GM12878 (cell line): ENCODE results near the gene KCND2. TPM values are rescaled to one million over a fixed set of nuclear protein-coding genes. Genes with fewer than 3 reads are reported as not detected.

Source experiments
- ATAC-seq: fragments of 200-7000 bp; cut with Tn5 transposase; 3 replicates; pipeline ENCODE4 v1.9.1; 2020; ENCODE audit warnings: mild to moderate bottlenecking, moderate library complexity
- BruUV-seq: library from RNA; stranded (reverse); fragments of 400-500 nt; replicated peaks from 2 replicates; lab custom pipeline; 2021; lab: Mats Ljungman, UMichigan
- CTCF ChIA-PET: fragments of 300-600 bp; sonication (Branson Sonifier 250); formaldehyde crosslinking; extraction: SDS; loops from one replicate; lab custom pipeline; 2021; ENCODE audit warnings: inconsistent platforms; lab: Yijun Ruan, JAX
- POLR2A ChIA-PET: fragments of 350-600 bp; formaldehyde crosslinking; extraction: SDS; loops from one replicate; lab custom pipeline; 2021; ENCODE audit warnings: inconsistent platforms; lab: Charles Lee
- RAD21 ChIA-PET: fragments of 300-600 bp; sonication (Branson Sonifier 250); formaldehyde crosslinking; loops from one replicate; lab custom pipeline; 2023; ENCODE audit warnings: antibody characterized with exemption; ENCODE audit not compliant: unreplicated experiment; lab: Charles Lee
- SMC1A ChIA-PET: fragments of 300-600 bp; sonication (Branson Sonifier 250); formaldehyde crosslinking; loops from one replicate; lab custom pipeline; 2023; ENCODE audit not compliant: unreplicated experiment, uncharacterized antibody; lab: Charles Lee
- DNase-seq: peaks from one replicate; pipeline ENCODE4 v3.0.0-alpha.2; 2011; ENCODE audit warnings: low read depth, low spot score
- FAIRE-seq: peaks from 3 replicates; lab custom pipeline; 2011; peaks lifted over from hg19 to GRCh38; lab: Jason Lieb, UNC
- H2AFZ ChIP-seq: 2 replicates; pipeline ENCODE4 v1.6.0; 2011; ENCODE audit warnings: low read depth, low read length, control low read depth; ENCODE audit not compliant: control insufficient read depth
- H3K27ac ChIP-seq: 2 replicates; pipeline ENCODE4 v1.5.1; 2011; ENCODE audit warnings: control low read depth; ENCODE audit not compliant: control insufficient read depth, insufficient read depth
- H3K27me3 ChIP-seq, 2 experiments: replicated peaks in 1 of 2; 2 replicates each; pipeline versions ENCODE4 v1.6.0 to v1.6.1; 2011; ENCODE audit warnings: low read length in 1 of 2; ENCODE audit not compliant: control insufficient read depth in 2 of 2, insufficient read depth in 2 of 2
- H3K36me3 ChIP-seq, 2 experiments: 2 replicates each; pipeline ENCODE4 v1.5.1; 2011; ENCODE audit warnings: low read length in 1 of 2; ENCODE audit not compliant: control insufficient read depth in 2 of 2, insufficient read depth in 2 of 2
- H3K4me1 ChIP-seq: 2 replicates; pipeline ENCODE4 v1.6.1; 2011; ENCODE audit warnings: mild to moderate bottlenecking, low read length, moderate library complexity, mixed read lengths; ENCODE audit not compliant: control insufficient read depth, insufficient read depth
- H3K4me2 ChIP-seq: 2 replicates; pipeline ENCODE4 v1.6.0; 2011; ENCODE audit warnings: control low read depth; ENCODE audit not compliant: control insufficient read depth, insufficient read depth
- H3K4me3 ChIP-seq: fragments of 200-600 bp; sonication (generic); 2 replicates; pipeline ENCODE4 v1.5.1; 2016
- H3K79me2 ChIP-seq: 2 replicates; pipeline ENCODE4 v1.6.0; 2011; ENCODE audit warnings: low read length; ENCODE audit not compliant: control insufficient read depth, insufficient read depth
- H3K9ac ChIP-seq: 2 replicates; pipeline ENCODE4 v1.8.0; 2011; ENCODE audit warnings: low read length, control low read depth, mixed read lengths; ENCODE audit not compliant: control insufficient read depth, insufficient read depth
- H3K9me3 ChIP-seq: replicated peaks from 3 replicates; pipeline ENCODE4 v1.5.1; 2011; ENCODE audit warnings: mild to moderate bottlenecking, low read length; ENCODE audit not compliant: control insufficient read depth, insufficient read depth
- H4K20me1 ChIP-seq: 2 replicates; pipeline ENCODE4 v1.6.0; 2011; ENCODE audit not compliant: control insufficient read depth, insufficient read depth
- CTCF ChIP-seq, 3 experiments: IDR thresholded peaks in 2 of 3; conservative IDR thresholded peaks in 1 of 3; 2 replicates each; pipeline ENCODE4 v1.5.1; 2011; ENCODE audit warnings: low read depth in 3 of 3, low read length in 3 of 3, mild to moderate bottlenecking in 3 of 3, control low read depth in 2 of 3, moderate library complexity in 2 of 3, inconsistent platforms in 1 of 3, mixed read lengths in 1 of 3; ENCODE audit not compliant: control insufficient read depth in 2 of 3, insufficient read depth in 1 of 3; ENCODE audit errors: extremely low read depth in 1 of 3
- E4F1 ChIP-seq: fragments of 450-650 bp; IDR thresholded peaks from 2 replicates; pipeline ENCODE4 v1.6.1; 2018; ENCODE audit warnings: borderline replicate concordance, mild to moderate bottlenecking; ENCODE audit not compliant: partially characterized antibody
- KDM1A ChIP-seq: fragments of 200-600 bp; sonication (generic); IDR thresholded peaks from 2 replicates; pipeline ENCODE4 v1.6.1; 2016; ENCODE audit warnings: borderline replicate concordance
- MEF2B ChIP-seq: fragments of 450-650 bp; IDR thresholded peaks from 2 replicates; pipeline ENCODE4 v1.6.1; 2018; ENCODE audit warnings: mild to moderate bottlenecking, moderate library complexity; ENCODE audit not compliant: partially characterized antibody, poor library complexity, severe bottlenecking
- NR2C2 ChIP-seq: IDR thresholded peaks from 2 replicates; pipeline ENCODE4 v1.6.1; 2011; ENCODE audit warnings: borderline replicate concordance, low read depth; ENCODE audit not compliant: control insufficient read depth, insufficient read length
- POLR2A ChIP-seq: IDR thresholded peaks from 2 replicates; pipeline ENCODE4 v1.6.1; 2011; ENCODE audit warnings: low read depth, mild to moderate bottlenecking, low read length
- PRDM15 ChIP-seq: fragments of 450-650 bp; formaldehyde crosslinking; IDR thresholded peaks from 2 replicates; pipeline ENCODE4 v1.4.0; 2020; ENCODE audit warnings: mild to moderate bottlenecking, moderate library complexity
- SIX5 ChIP-seq: IDR thresholded peaks from 2 replicates; pipeline ENCODE4 v1.6.1; 2011; ENCODE audit warnings: mild to moderate bottlenecking, low read depth, low read length, moderate library complexity; ENCODE audit not compliant: severe bottlenecking
- TCF12 ChIP-seq: IDR thresholded peaks from 2 replicates; pipeline ENCODE4 v1.6.1; 2011; ENCODE audit warnings: low read depth, mild to moderate bottlenecking, low read length
- ZNF24 ChIP-seq: fragments of 450-650 bp; IDR thresholded peaks from 2 replicates; pipeline ENCODE4 v1.6.1; 2017; ENCODE audit warnings: antibody characterized with exemption, mild to moderate bottlenecking
- WGBS: methylation state at CpG from one replicate; pipeline ENCODE4 v1.1.6; 2016; ENCODE audit warnings: low lambda C conversion rate; ENCODE audit not compliant: insufficient replicate concordance, insufficient coverage; ENCODE audit errors: missing lambda C conversion rate; 5-methylcytosine and 5-hydroxymethylcytosine counted together
- in situ Hi-C: fragments of 300-500 bp; cut with MboI; formaldehyde crosslinking; loops from 9 replicates; pipeline ENCODE4 v1.14.3; 2018; ENCODE audit warnings: mixed read lengths
- intact Hi-C: fragments of 100-400 bp; cut with micrococcal nuclease; formaldehyde crosslinking; loops from one replicate; pipeline ENCODE4 v1.14.2; 2022; ENCODE audit not compliant: unreplicated experiment
- polyA plus RNA-seq, 11 experiments: library from polyadenylated mRNA; depleted of rRNA in 4 of 11; unstranded in 6 of 11; stranded (reverse) in 5 of 11; fragments of >200 nt; fragmentation: Nextera tagmentation in 4 of 11; fragmentation: Illumina TruSeq in 1 of 11; extraction: Ambion mirVana in 4 of 11; extraction: Trizol in 1 of 11; gene quantifications; 1 replicate in 1 of 11; 2 replicates in 10 of 11; pipeline versions ENCODE4 v1.2.1 to v1.2.3, GENCODE V29; 2011 to 2016; ENCODE audit warnings: inconsistent platforms in 2 of 11, missing spikeins in 2 of 11, low read depth in 1 of 11
- total RNA-seq, 4 experiments: library from RNA; depleted of rRNA in 3 of 4; stranded (reverse); fragments of >200 nt in 3 of 4; fragmentation: Illumina TruSeq in 1 of 4; extraction: Trizol in 1 of 4; gene quantifications; 2 replicates each; pipeline versions ENCODE4 v1.2.1 to v1.2.3, GENCODE V29; 2013 to 2021

KCND2 gene
- total and polyA plus RNA-seq, 10 of the 15 experiments (the other 5 are each of a cell fraction or from before 2014, with no cell fraction given): 3.6 to 22.3 (median 6.3) TPM

- RAD21 ChIA-PET: no interaction called here
- no peak overlapping the region for H3K9ac ChIP-seq
- BruUV-seq: no TSS peak
- intact Hi-C loops (no loop called here), in situ Hi-C loops (no loop called here)
- 28% methylated on average over 3 of the region's 3 CpGs for WGBS
- ATAC-seq (no peak), DNase-seq (no peak), FAIRE-seq (no peak)
- H3K36me3 ChIP-seq: no peaks in the 10 kb centered on the region
- no peaks in the 10 kb centered on the region for H3K9me3 ChIP-seq
- CTCF ChIA-PET: interaction anchor here (2.0 kb wide), 1 partner anchor 8 kb away, joined by 6 read pairs; no protein-coding TSS in a partner anchor
- no peaks in the 10 kb centered on the region for H3K79me2 ChIP-seq
- TF ChIP-seq TCF12 (no peak), PRDM15 (CRISPR knock-in tag) (no peak), POLR2A (no peak), CTCF (IDR thresholded peaks at IDR 0.05 in 2 of 3, conservative IDR thresholded peaks at IDR 0.05 in 1 of 3; ENCODE audit: control insufficient read depth in 2 of 3, extremely low read depth in 1 of 3, insufficient read depth in 1 of 3, low read depth in 3 of 3, low read length in 3 of 3) (no peak), KDM1A (no peak), SIX5 (no peak), E4F1 (no peak), MEF2B (no peak), NR2C2 (no peak), ZNF24 (no peak)
- H4K20me1 ChIP-seq: no peaks in the 10 kb centered on the region
- no peak overlapping the region for H2AFZ ChIP-seq
- no peak overlapping the region for H3K4me2 ChIP-seq
- SMC1A ChIA-PET: interaction anchor here (1.1 kb wide), 1 partner anchor 24 kb away, joined by 3 read pairs; no protein-coding TSS in a partner anchor
- H3K27me3 ChIP-seq: no peaks in the 10 kb centered on the region
- no peaks in the 10 kb centered on the region for H3K4me1 ChIP-seq
- POLR2A ChIA-PET: no interaction called here
- no peak overlapping the region for H3K4me3 ChIP-seq
- H3K27ac ChIP-seq: no peak overlapping the region
Observed at GRCh38 chr7:120733835-120734234, 460.9 kb downstream of the KCND2 start.
